Body of pancreas (tissue), 4 donors: ENCODE data around the gene ISM1.

Source experiments
- CTCF ChIP-seq, 7 experiments: fragments of 450-650 bp in 4 of 7; fragments of 200-600 bp in 3 of 7; sonication (generic) in 3 of 7; IDR thresholded peaks; one replicate each; pipeline ENCODE4 v1.5.1; 2016 to 2019; ENCODE audit warnings: antibody characterized with exemption in 7 of 7
- POLR2A ChIP-seq, 3 donors: fragments of 450-650 bp; IDR thresholded peaks; one replicate each; pipeline ENCODE4 v1.6.1; 2016; ENCODE audit warnings: antibody characterized with exemption in 3 of 3, mild to moderate bottlenecking in 2 of 3

DNA sequence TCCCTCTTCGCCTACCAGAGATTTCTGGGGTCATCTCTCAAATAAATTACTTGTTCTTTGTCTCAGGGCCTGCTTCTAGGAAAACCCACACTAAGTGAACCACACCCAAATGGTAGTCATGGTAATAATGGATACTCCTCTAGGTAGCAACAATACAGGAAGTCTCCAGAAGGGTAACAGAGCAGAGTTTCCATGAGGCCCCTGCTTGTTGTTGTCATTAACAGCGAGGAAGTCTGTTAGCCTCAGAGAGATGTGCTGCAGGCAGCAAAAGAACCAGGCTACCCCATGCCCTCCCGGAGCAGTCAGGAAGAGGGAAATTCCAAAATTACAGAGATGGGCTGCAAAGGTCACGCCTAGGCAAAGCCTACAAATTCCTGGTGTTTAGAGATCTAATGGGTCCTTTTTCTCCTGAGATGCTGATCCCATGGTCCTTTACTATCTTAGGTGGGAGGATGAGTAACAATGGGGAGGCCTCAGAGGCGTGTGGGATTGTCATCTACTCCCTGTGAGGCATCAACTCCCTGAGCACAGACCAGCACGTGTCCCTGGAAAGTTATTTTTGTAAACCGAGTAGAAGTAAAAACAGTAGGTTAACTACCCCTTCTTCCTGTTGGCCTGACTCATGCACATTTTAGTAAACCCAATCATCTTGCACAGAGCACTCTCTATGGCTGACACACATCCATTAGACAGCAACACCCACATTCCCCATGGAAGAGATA is 10.1 kb downstream of the ISM1 start:
- TF ChIP-seq POLR2A (IDR thresholded peaks at IDR 0.05) (no peak), CTCF (IDR thresholded peaks at IDR 0.05) (no peak)
